HEK293 (cell line): ENCODE results near the gene STUB1.
A peak's percentile ranks its signal among the peaks of the same experiment; 100 is the strongest.

ENCODE experiments used
- CTCF ChIA-PET: fragments of 350-600 bp; formaldehyde crosslinking; extraction: SDS; loops from one replicate; lab custom pipeline; 2021; ENCODE audit warnings: antibody characterized with exemption; lab: Yijun Ruan, JAX
- POLR2A ChIA-PET: fragments of 300-600 bp; formaldehyde crosslinking; extraction: SDS; loops from one replicate; lab custom pipeline; 2020; ENCODE audit warnings: antibody characterized with exemption, inconsistent platforms; lab: Yijun Ruan, JAX
- H3K27ac ChIP-seq: fragments of 200-500 bp; sonication (Bioruptor generic); 2 replicates; pipeline ENCODE4 v1.5.1; 2014; ENCODE audit warnings: low read depth, low read length, control low read depth, inconsistent platforms; ENCODE audit errors: extremely low read depth
- H3K36me3 ChIP-seq, 2 experiments: fragments of 200-500 bp in 1 of 2; sonication (Bioruptor generic) in 1 of 2; 1 replicate in 1 of 2; 2 replicates in 1 of 2; pipeline ENCODE4 v1.5.1; 2014 to 2017; ENCODE audit warnings: inconsistent platforms in 2 of 2, low read length in 2 of 2; ENCODE audit not compliant: control insufficient read depth in 2 of 2, insufficient read depth in 1 of 2
- H3K4me1 ChIP-seq: fragments of 200-500 bp; sonication (Bioruptor generic); 2 replicates; pipeline ENCODE4 v1.5.1; 2014; ENCODE audit warnings: mild to moderate bottlenecking, low read length, inconsistent platforms; ENCODE audit not compliant: control insufficient read depth, insufficient read depth
- H3K4me3 ChIP-seq: 2 replicates; pipeline ENCODE4 v1.5.1; 2011; ENCODE audit warnings: low read depth, mild to moderate bottlenecking, control low read depth, low read length, moderate library complexity
- H3K9me3 ChIP-seq: fragments of 200-500 bp; sonication (Bioruptor generic); 2 replicates; pipeline ENCODE4 v1.5.1; 2014; ENCODE audit warnings: low read depth, low read length, inconsistent platforms; ENCODE audit not compliant: control insufficient read depth, insufficient read depth
- BCL11A ChIP-seq: fragments of 450-650 bp; formaldehyde crosslinking; IDR thresholded peaks from 2 replicates; pipeline ENCODE4 v1.5.1; 2016; ENCODE audit warnings: low read depth, missing biosample characterization, missing genetic modification characterization
- EGR2 ChIP-seq: fragments of 450-650 bp; formaldehyde crosslinking; IDR thresholded peaks from 2 replicates; pipeline ENCODE4 v1.5.1; 2016; ENCODE audit warnings: low read depth, missing biosample characterization, missing genetic modification characterization
- GLIS1 ChIP-seq: fragments of 450-650 bp; formaldehyde crosslinking; IDR thresholded peaks from 2 replicates; pipeline ENCODE4 v1.5.1; 2016; ENCODE audit warnings: missing biosample characterization, missing genetic modification characterization
- REST ChIP-seq: fragments of 450-650 bp; formaldehyde crosslinking; IDR thresholded peaks from 2 replicates; pipeline ENCODE4 v1.5.1; 2016; ENCODE audit warnings: missing biosample characterization, missing genetic modification characterization
- SCRT1 ChIP-seq: fragments of 450-650 bp; formaldehyde crosslinking; IDR thresholded peaks from 2 replicates; pipeline ENCODE4 v1.5.1; 2016; ENCODE audit warnings: missing biosample characterization, missing genetic modification characterization, borderline replicate concordance
- SCRT2 ChIP-seq: fragments of 450-650 bp; formaldehyde crosslinking; IDR thresholded peaks from 2 replicates; pipeline ENCODE4 v1.5.1; 2016; ENCODE audit warnings: missing biosample characterization, missing genetic modification characterization
- SP2 ChIP-seq: fragments of 450-650 bp; formaldehyde crosslinking; IDR thresholded peaks from 2 replicates; pipeline ENCODE4 v1.5.1; 2016; ENCODE audit warnings: missing biosample characterization, missing genetic modification characterization
- YY1 ChIP-seq: fragments of 450-650 bp; formaldehyde crosslinking; IDR thresholded peaks from 2 replicates; pipeline ENCODE4 v1.5.1; 2018; ENCODE audit warnings: missing biosample characterization, missing genetic modification characterization
- ZBTB10 ChIP-seq: fragments of 450-650 bp; formaldehyde crosslinking; IDR thresholded peaks from 2 replicates; pipeline ENCODE4 v1.5.1; 2016; ENCODE audit warnings: missing biosample characterization, missing genetic modification characterization
- ZBTB11 ChIP-seq: fragments of 450-650 bp; formaldehyde crosslinking; conservative IDR thresholded peaks from 2 replicates; pipeline ENCODE4 v1.5.1; 2016; ENCODE audit warnings: low read depth, missing biosample characterization, missing genetic modification characterization
- ZBTB26 ChIP-seq: fragments of 450-650 bp; formaldehyde crosslinking; optimal IDR thresholded peaks from 2 replicates; pipeline ENCODE3; 2016; ENCODE audit warnings: missing biosample characterization, mild to moderate bottlenecking, missing genetic modification characterization
- ZIC2 ChIP-seq: fragments of 450-650 bp; formaldehyde crosslinking; IDR thresholded peaks from 2 replicates; pipeline ENCODE4 v1.5.1; 2016; ENCODE audit warnings: missing biosample characterization, missing genetic modification characterization
- ZNF2 ChIP-seq: fragments of 450-650 bp; formaldehyde crosslinking; IDR thresholded peaks from 2 replicates; pipeline ENCODE4 v1.5.1; 2016; ENCODE audit warnings: missing biosample characterization, missing genetic modification characterization
- ZNF660 ChIP-seq: fragments of 450-650 bp; IDR thresholded peaks from 2 replicates; pipeline ENCODE4 v1.5.1; 2018; ENCODE audit warnings: missing biosample characterization, mild to moderate bottlenecking, missing genetic modification characterization
- ZNF692 ChIP-seq: fragments of 450-650 bp; formaldehyde crosslinking; IDR thresholded peaks from 2 replicates; pipeline ENCODE4 v1.5.1; 2016; ENCODE audit warnings: missing biosample characterization, missing genetic modification characterization
- ZSCAN30 ChIP-seq: fragments of 450-650 bp; IDR thresholded peaks from 2 replicates; pipeline ENCODE4 v1.5.1; 2018; ENCODE audit warnings: missing biosample characterization, mild to moderate bottlenecking, missing genetic modification characterization, moderate library complexity

STUB1 gene

GRCh38 chr16:659618-660017 lies 20.6 kb upstream of the STUB1 start:
- H3K9me3 ChIP-seq, result no peaks in the 10 kb centered on the region
- H3K27ac ChIP-seq, result no peak overlapping the region
- peaks cover 0 to 70% of the 10 kb centered on the region in 2 experiments; a peak in 2 of 3 replicates for H3K36me3 ChIP-seq
- H3K4me1 ChIP-seq, result peaks cover 3% of the 10 kb centered on the region; the same call in 1 of the 2 replicates
- ChIA-PET CTCF (interaction anchor here (0.7 to 1.6 kb wide), 2 partner anchors 8 to 9 kb away, joined by 3 to 7 read pairs; partner anchors contain the start of gene RHOT2), POLR2A (interaction anchor here (0.9 to 1.4 kb wide), 2 partner anchors 9 to 10 kb away, joined by 4 read pairs; partner anchors contain the start of gene WDR90)
- no peak overlapping the region for H3K4me3 ChIP-seq
- TF ChIP-seq SCRT2 (tag by site-specific recombination) (peak; percentile 5; the same call in 1 of the 2 replicates), REST (no peak)

- H3K4me1 ChIP-seq, result peaks cover 3% of the 10 kb centered on the region; the same call in 1 of the 2 replicates
- no peak for TF ChIP-seq ZBTB11 (tag by site-specific recombination)
- TF ChIP-seq ZBTB10, result 0 out of 2 replicates have a peak, but pooled peaks have one; percentile 55
- peak; percentile 94 for TF ChIP-seq GLIS1 (tag by site-specific recombination)
- peak; percentile 95; the same call in 1 of the 2 replicates for TF ChIP-seq ZIC2 (tag by site-specific recombination)
- no peak overlapping the region for H3K4me3 ChIP-seq
- peaks cover 0 to 65% of the 10 kb centered on the region in 2 experiments; a peak in 2 of 3 replicates for H3K36me3 ChIP-seq
- ChIA-PET CTCF (no interaction called here), POLR2A (interaction anchor here (0.9 kb wide), 1 partner anchor 11 kb away, joined by 4 read pairs; the partner anchor contains the start of gene WDR90)
- H3K9me3 ChIP-seq, result no peaks in the 10 kb centered on the region
- H3K27ac ChIP-seq, result no peak overlapping the region
These were observed 20.1 kb upstream of the STUB1 start for GRCh38 chr16:660132-660458.

- CTCF ChIA-PET, result no interaction called here
- H3K9me3 ChIP-seq, result no peaks in the 10 kb centered on the region
- POLR2A ChIA-PET, result interaction anchor here (0.9 kb wide), 1 partner anchor 11 kb away, joined by 4 read pairs; the partner anchor contains the start of gene WDR90
- H3K4me3 ChIP-seq, result no peak overlapping the region
- H3K4me1 ChIP-seq, result peaks cover 3% of the 10 kb centered on the region; the same call in 1 of the 2 replicates
- H3K36me3 ChIP-seq, result peaks cover 0 to 60% of the 10 kb centered on the region in 2 experiments; a peak in 2 of 3 replicates
- no peak overlapping the region for H3K27ac ChIP-seq
- 0 out of 2 replicates have a peak, but pooled peaks have one; percentile 53 for TF ChIP-seq EGR2 (tag by site-specific recombination)
- peak; percentile 67; the same call in 1 of the 2 replicates for TF ChIP-seq ZNF2
- TF ChIP-seq ZNF692, result peak; percentile 62; the same call in 1 of the 2 replicates
- TF ChIP-seq SP2 (tag by site-specific recombination), result peak; percentile 80
- TF ChIP-seq ZBTB26, result peak; percentile 39
- 0 out of 2 replicates have a peak, but pooled peaks have one; percentile 34 for TF ChIP-seq YY1 (tag by site-specific recombination)
- TF ChIP-seq ZNF660, result 0 out of 2 replicates have a peak, but pooled peaks have one; percentile 39
- peak; percentile 74; the same call in 1 of the 2 replicates for TF ChIP-seq SCRT1 (tag by site-specific recombination)
- TF ChIP-seq ZSCAN30 (tag by site-specific recombination), result peak; percentile 74; the same call in 1 of the 2 replicates
- no peak for TF ChIP-seq BCL11A (tag by site-specific recombination)
These were observed 19.6 kb upstream of the STUB1 start for GRCh38 chr16:660459-661183.
